ENCODE measurements around the gene ZNF445.

The ZNF445 gene

DNA sequence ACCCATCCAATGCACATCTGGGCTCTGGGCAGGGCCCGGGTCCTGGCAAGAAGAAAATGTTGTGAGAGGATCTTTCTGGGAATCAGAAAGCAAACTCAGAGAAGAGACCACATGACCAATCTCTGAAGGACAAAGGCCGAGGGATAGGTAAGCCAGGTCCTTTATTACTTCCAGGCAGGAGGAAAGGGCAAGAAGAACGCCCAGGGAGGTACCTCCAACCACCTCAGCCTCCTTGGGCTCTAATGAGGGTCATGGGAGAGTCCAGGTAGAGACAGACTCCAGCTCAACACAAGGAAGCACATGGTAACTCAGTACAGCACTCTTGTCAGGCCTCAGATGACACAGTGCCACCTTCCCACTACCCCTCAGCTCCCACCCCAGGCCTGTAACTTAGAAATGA, 26.0 kb downstream of the ZNF445 start:
- H3K9me3 ChIP-seq (ENCODE audit: low read length) = peaks cover 19% of the 10 kb centered on the region
- H3K9ac ChIP-seq (ENCODE audit: low read length) = no peak overlapping the region
- no peak overlapping the region for H3K4me2 ChIP-seq (ENCODE audit: low read length)
- H3K27ac ChIP-seq (ENCODE audit: low read depth, low read length, poor library complexity, severe bottlenecking) = no peak overlapping the region
- H3K27me3 ChIP-seq (ENCODE audit: insufficient read depth, low read length) = no peaks in the 10 kb centered on the region
- peaks cover 97% of the 10 kb centered on the region for H3K36me3 ChIP-seq (ENCODE audit: insufficient read depth, low read length)
- H3K4me1 ChIP-seq (ENCODE audit: insufficient read depth, low read length, severe bottlenecking) = no peaks in the 10 kb centered on the region
- no peaks in the 10 kb centered on the region for H4K20me1 ChIP-seq (ENCODE audit: insufficient read depth, low read length)
- H3K79me2 ChIP-seq (ENCODE audit: insufficient read depth, low read length) = no peaks in the 10 kb centered on the region
- no peak for TF ChIP-seq EZH2 (IDR thresholded peaks at IDR 0.05; ENCODE audit: borderline replicate concordance, low read length)
- TF ChIP-seq, protein P1, sequence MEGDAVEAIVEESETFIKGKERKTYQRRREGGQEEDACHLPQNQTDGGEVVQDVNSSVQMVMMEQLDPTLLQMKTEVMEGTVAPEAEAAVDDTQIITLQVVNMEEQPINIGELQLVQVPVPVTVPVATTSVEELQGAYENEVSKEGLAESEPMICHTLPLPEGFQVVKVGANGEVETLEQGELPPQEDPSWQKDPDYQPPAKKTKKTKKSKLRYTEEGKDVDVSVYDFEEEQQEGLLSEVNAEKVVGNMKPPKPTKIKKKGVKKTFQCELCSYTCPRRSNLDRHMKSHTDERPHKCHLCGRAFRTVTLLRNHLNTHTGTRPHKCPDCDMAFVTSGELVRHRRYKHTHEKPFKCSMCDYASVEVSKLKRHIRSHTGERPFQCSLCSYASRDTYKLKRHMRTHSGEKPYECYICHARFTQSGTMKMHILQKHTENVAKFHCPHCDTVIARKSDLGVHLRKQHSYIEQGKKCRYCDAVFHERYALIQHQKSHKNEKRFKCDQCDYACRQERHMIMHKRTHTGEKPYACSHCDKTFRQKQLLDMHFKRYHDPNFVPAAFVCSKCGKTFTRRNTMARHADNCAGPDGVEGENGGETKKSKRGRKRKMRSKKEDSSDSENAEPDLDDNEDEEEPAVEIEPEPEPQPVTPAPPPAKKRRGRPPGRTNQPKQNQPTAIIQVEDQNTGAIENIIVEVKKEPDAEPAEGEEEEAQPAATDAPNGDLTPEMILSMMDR (IDR thresholded peaks at IDR 0.05; ENCODE audit: low read length) = no peak
- H2AFZ ChIP-seq (ENCODE audit: low read length) = no peak overlapping the region
- H3K9me2 ChIP-seq (ENCODE audit: low read depth, low read length) = no peaks in the 10 kb centered on the region
- H3F3A ChIP-seq (ENCODE audit: insufficient read depth, low read length) = no peaks in the 10 kb centered on the region
- no peak overlapping the region for H3K4me3 ChIP-seq (ENCODE audit: low read depth, low read length, poor library complexity, severe bottlenecking)

DNA sequence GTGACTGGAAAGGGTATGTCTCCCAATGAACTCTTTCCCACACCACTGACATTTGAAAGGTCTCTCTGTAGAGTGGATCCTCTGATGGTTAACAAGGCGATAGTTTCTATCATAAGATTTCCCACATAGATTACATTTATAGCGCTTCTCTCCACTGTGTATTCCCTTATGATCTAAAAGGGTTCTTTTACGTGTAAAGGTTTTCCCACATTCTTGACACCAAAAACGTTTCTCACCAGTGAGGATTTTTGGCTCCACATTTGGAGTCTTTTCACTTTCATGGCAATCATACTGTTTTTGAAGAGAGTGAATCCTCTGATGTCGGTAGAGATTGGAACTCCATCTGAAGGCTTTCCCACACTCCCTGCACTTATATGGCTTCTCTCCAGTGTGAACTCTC, 30.5 kb downstream of the ZNF445 start:
- Histone ChIP-seq H3K4me3 (ENCODE audit: low read depth, low read length, poor library complexity, severe bottlenecking) (no peak overlapping the region), H3K4me1 (ENCODE audit: insufficient read depth, low read length, severe bottlenecking) (no peaks in the 10 kb centered on the region), H3K9ac (ENCODE audit: low read length) (no peak overlapping the region), H3K9me2 (ENCODE audit: low read depth, low read length) (no peaks in the 10 kb centered on the region), H4K20me1 (ENCODE audit: insufficient read depth, low read length) (no peaks in the 10 kb centered on the region), H3K27me3 (ENCODE audit: insufficient read depth, low read length) (no peaks in the 10 kb centered on the region), H3F3A (ENCODE audit: insufficient read depth, low read length) (no peaks in the 10 kb centered on the region), H2AFZ (ENCODE audit: low read length) (no peak overlapping the region), H3K4me2 (ENCODE audit: low read length) (no peak overlapping the region), H3K27ac (ENCODE audit: low read depth, low read length, poor library complexity, severe bottlenecking) (no peak overlapping the region), H3K36me3 (ENCODE audit: insufficient read depth, low read length) (peaks cover 86% of the 10 kb centered on the region), H3K79me2 (ENCODE audit: insufficient read depth, low read length) (no peaks in the 10 kb centered on the region), H3K9me3 (ENCODE audit: low read length) (peaks cover 19% of the 10 kb centered on the region)
- TF ChIP-seq EZH2 (IDR thresholded peaks at IDR 0.05; ENCODE audit: borderline replicate concordance, low read length) = no peak
- TF ChIP-seq, protein P1 (IDR thresholded peaks at IDR 0.05; ENCODE audit: low read length) = no peak

DNA sequence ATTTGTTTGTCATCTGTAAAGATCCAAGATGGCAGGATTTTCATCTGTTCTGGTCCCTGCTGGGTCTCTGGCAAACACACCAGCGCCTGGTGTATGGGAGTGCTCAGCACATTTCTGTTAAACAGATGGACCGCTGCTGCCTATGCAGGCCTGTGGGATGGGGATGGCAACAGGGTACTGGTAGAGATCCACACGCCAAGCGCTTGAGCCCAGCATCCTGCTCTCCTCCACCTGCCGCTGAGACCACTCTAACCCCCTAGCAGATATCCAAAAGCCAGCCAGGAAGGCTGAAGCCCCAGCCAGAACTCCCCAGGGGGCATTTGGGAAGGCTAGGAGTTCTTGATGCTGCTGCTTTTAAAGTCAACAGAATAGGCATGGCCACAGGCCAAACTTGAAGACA, 31.7 kb downstream of the ZNF445 start:
- H3K9me3 ChIP-seq (ENCODE audit: low read length) = peaks cover 19% of the 10 kb centered on the region
- H3K9ac ChIP-seq (ENCODE audit: low read length) = no peak overlapping the region
- no peaks in the 10 kb centered on the region for H3K79me2 ChIP-seq (ENCODE audit: insufficient read depth, low read length)
- H3K27me3 ChIP-seq (ENCODE audit: insufficient read depth, low read length) = no peaks in the 10 kb centered on the region
- TF ChIP-seq, protein P1 (IDR thresholded peaks at IDR 0.05; ENCODE audit: low read length) = no peak
- TF ChIP-seq EZH2 (IDR thresholded peaks at IDR 0.05; ENCODE audit: borderline replicate concordance, low read length) = no peak
- no peaks in the 10 kb centered on the region for H3K4me1 ChIP-seq (ENCODE audit: insufficient read depth, low read length, severe bottlenecking)
- H3K36me3 ChIP-seq (ENCODE audit: insufficient read depth, low read length) = peaks cover 77% of the 10 kb centered on the region
- no peak overlapping the region for H3K27ac ChIP-seq (ENCODE audit: low read depth, low read length, poor library complexity, severe bottlenecking)
- no peaks in the 10 kb centered on the region for H4K20me1 ChIP-seq (ENCODE audit: insufficient read depth, low read length)
- H3K4me3 ChIP-seq (ENCODE audit: low read depth, low read length, poor library complexity, severe bottlenecking) = no peak overlapping the region
- no peak overlapping the region for H2AFZ ChIP-seq (ENCODE audit: low read length)
- H3F3A ChIP-seq (ENCODE audit: insufficient read depth, low read length) = no peaks in the 10 kb centered on the region
- no peaks in the 10 kb centered on the region for H3K9me2 ChIP-seq (ENCODE audit: low read depth, low read length)
- H3K4me2 ChIP-seq (ENCODE audit: low read length) = no peak overlapping the region

All from OCI-LY1 (cell line).